Neural cell (in vitro differentiated cells): Measurements from ENCODE around the gene UCKL1.

ENCODE experiments used
- CTCF ChIP-seq: fragments of 450-650 bp; IDR thresholded peaks from 2 replicates; pipeline ENCODE4 v1.5.1; 2014; ENCODE audit warnings: antibody characterized with exemption, mild to moderate bottlenecking, moderate library complexity; ENCODE audit not compliant: poor library complexity, severe bottlenecking
- EP300 ChIP-seq: fragments of 450-650 bp; conservative IDR thresholded peaks from 2 replicates; pipeline ENCODE4 v1.6.1; 2014; ENCODE audit warnings: antibody characterized with exemption, mild to moderate bottlenecking, moderate library complexity; ENCODE audit not compliant: poor library complexity, severe bottlenecking
- EZH2 ChIP-seq: fragments of 200-600, 300-800 bp; shearing (Covaris generic), sonication (generic); IDR thresholded peaks from 2 replicates; pipeline ENCODE4 v1.6.1; 2014; ENCODE audit warnings: antibody characterized with exemption, low read length, borderline replicate concordance, mild to moderate bottlenecking; ENCODE audit not compliant: insufficient read depth, poor library complexity, severe bottlenecking
- MXI1 ChIP-seq: fragments of 450-650 bp; conservative IDR thresholded peaks from 2 replicates; pipeline ENCODE4 v1.6.1; 2014; ENCODE audit warnings: antibody characterized with exemption, mild to moderate bottlenecking; ENCODE audit not compliant: poor library complexity, severe bottlenecking
- POLR2AphosphoS5 ChIP-seq: IDR thresholded peaks from 2 replicates; pipeline ENCODE4 v1.6.1; 2012
- RAD21 ChIP-seq: fragments of 450-650 bp; conservative IDR thresholded peaks from 2 replicates; pipeline ENCODE4 v1.6.1; 2014; ENCODE audit warnings: antibody characterized with exemption, mild to moderate bottlenecking, moderate library complexity
- REST ChIP-seq: IDR thresholded peaks from 2 replicates; pipeline ENCODE4 v1.6.1; 2012; ENCODE audit warnings: borderline replicate concordance
- SMC3 ChIP-seq: fragments of 450-650 bp; conservative IDR thresholded peaks from 2 replicates; pipeline ENCODE4 v1.6.1; 2014; ENCODE audit warnings: antibody characterized with exemption, mild to moderate bottlenecking, moderate library complexity; ENCODE audit not compliant: poor library complexity
- TAF1 ChIP-seq: IDR thresholded peaks from 2 replicates; pipeline ENCODE4 v1.6.1; 2012; ENCODE audit warnings: low read depth

- TF ChIP-seq RAD21 (no peak), CTCF (no peak), EZH2 (no peak), POLR2AphosphoS5 (no peak), MXI1 (no peak), REST (no peak), EP300 (no peak), TAF1 (no peak), SMC3 (no peak)
Measured at GRCh38 chr20:63897978-63898561, 58.1 kb downstream of the UCKL1 start.
